ENCODE measurements around the gene TPI1. TPM values are rescaled to one million over a fixed set of nuclear protein-coding genes. Genes with fewer than 3 reads are reported as not detected.
"Not testable (repeated sequence)": the region's sequence is repeated elsewhere in the genome, so short reads cannot be mapped to it uniquely, and the experiment has no call there.

Gene TPI1
- total and polyA plus RNA-seq, 10 donors, result 218 to 471 (median 294) TPM

- DNase-seq, result no peak
- no peak overlapping the region for H3K27ac ChIP-seq
- H3K27me3 ChIP-seq (replicated peaks in 1 of 7), result no peaks in the 10 kb centered on the region
- no peak for TF ChIP-seq POLR2A (IDR thresholded peaks at IDR 0.05)
- no peak for TF ChIP-seq CTCF (IDR thresholded peaks at IDR 0.05 in 8 of 11, conservative IDR thresholded peaks at IDR 0.05 in 3 of 11)
- no peak for TF ChIP-seq POLR2AphosphoS5 (IDR thresholded peaks at IDR 0.05)
- H3K36me3 ChIP-seq, result peaks cover 0 to 39% (median 14%) of the 10 kb centered on the region in 6 donors
- intact Hi-C loops (cut with DNase I; ENCODE audit: low total_unique reads), result no loop called here
- 81 to 91% (median 86%) methylated on average over 22 of the region's 22 CpGs for WGBS, 5 donors
- H3K4me3 ChIP-seq, result no peak overlapping the region
- peaks cover 0 to 5% (median 0%) of the 10 kb centered on the region in 6 donors for H3K4me1 ChIP-seq
- H3K9me3 ChIP-seq, result no peaks in the 10 kb centered on the region
Observed at GRCh38 chr12:6884539-6884938, 17.2 kb downstream of the TPI1 start.

GRCh38 chr12:6886206-6886999 lies 19.1 kb downstream of the TPI1 start:
- H3K27ac ChIP-seq; H3K9me3 ChIP-seq; intact Hi-C loops (cut with DNase I; ENCODE audit: low total_unique reads); H3K4me3 ChIP-seq; DNase-seq; H3K27me3 ChIP-seq (replicated peaks in 1 of 7): not testable (repeated sequence)
- Histone ChIP-seq H3K36me3 (peaks cover 0 to 39% (median 14%) of the 10 kb centered on the region in 6 donors), H3K4me1 (peaks cover 0 to 15% (median 10%) of the 10 kb centered on the region in 6 donors)
- 63 to 74% (median 74%) methylated on average over 10 to 13 of the region's 15 CpGs for WGBS, 5 donors

GRCh38 chr12:6887460-6887859 lies 20.1 kb downstream of the TPI1 start:
- Histone ChIP-seq H3K36me3 (peaks cover 0 to 35% (median 14%) of the 10 kb centered on the region in 6 donors), H3K9me3 (no peaks in the 10 kb centered on the region), H3K27me3 (replicated peaks in 1 of 7) (no peaks in the 10 kb centered on the region), H3K4me1 (peaks cover 0 to 24% (median 16%) of the 10 kb centered on the region in 6 donors), H3K4me3 (no peak overlapping the region), H3K27ac (peak overlapping the region in 1 of 8 donors; percentile 38)
- no peak for TF ChIP-seq POLR2A (IDR thresholded peaks at IDR 0.05)
- TF ChIP-seq CTCF (IDR thresholded peaks at IDR 0.05 in 8 of 11, conservative IDR thresholded peaks at IDR 0.05 in 3 of 11), result no peak
- TF ChIP-seq POLR2AphosphoS5 (IDR thresholded peaks at IDR 0.05), result no peak
- 56 to 79% (median 67%) methylated on average over 8 of the region's 8 CpGs for WGBS, 5 donors
- no peak for DNase-seq
- intact Hi-C loops (cut with DNase I; ENCODE audit: low total_unique reads), result no loop called here

- H3K36me3 ChIP-seq, result peaks cover 0 to 26% (median 13%) of the 10 kb centered on the region in 6 donors
- H3K27ac ChIP-seq, result no peak overlapping the region
- H3K9me3 ChIP-seq, result no peaks in the 10 kb centered on the region
- H3K4me3 ChIP-seq, result no peak overlapping the region
- intact Hi-C loops (cut with DNase I; ENCODE audit: low total_unique reads), result no loop called here
- peaks cover 0 to 24% (median 16%) of the 10 kb centered on the region in 6 donors for H3K4me1 ChIP-seq
- H3K27me3 ChIP-seq (replicated peaks in 1 of 7), result no peaks in the 10 kb centered on the region
- no peak for DNase-seq
- WGBS, 5 donors, result 83 to 92% (median 90%) methylated on average over 2 of the region's 2 CpGs
- TF ChIP-seq POLR2A (IDR thresholded peaks at IDR 0.05), result no peak
- no peak for TF ChIP-seq CTCF (IDR thresholded peaks at IDR 0.05 in 8 of 11, conservative IDR thresholded peaks at IDR 0.05 in 3 of 11)
- no peak for TF ChIP-seq POLR2AphosphoS5 (IDR thresholded peaks at IDR 0.05)
Observed at GRCh38 chr12:6888360-6888759, 21.0 kb downstream of the TPI1 start.

- H3K4me1 ChIP-seq, result peaks cover 0 to 24% (median 16%) of the 10 kb centered on the region in 6 donors
- H3K9me3 ChIP-seq; H3K4me3 ChIP-seq; H3K27ac ChIP-seq; intact Hi-C loops (cut with DNase I; ENCODE audit: low total_unique reads); DNase-seq; H3K27me3 ChIP-seq (replicated peaks in 1 of 7): not testable (repeated sequence)
- H3K36me3 ChIP-seq, result peaks cover 0 to 22% (median 8%) of the 10 kb centered on the region in 6 donors
- WGBS, 5 donors, result 85 to 94% (median 89%) methylated on average over 7 of the region's 7 CpGs
Observed at GRCh38 chr12:6888794-6889193, 21.5 kb downstream of the TPI1 start.

GRCh38 chr12:6889775-6890573 lies 22.6 kb downstream of the TPI1 start:
- intact Hi-C loops (cut with DNase I; ENCODE audit: low total_unique reads); H3K27me3 ChIP-seq (replicated peaks in 1 of 7); H3K36me3 ChIP-seq; DNase-seq; H3K9me3 ChIP-seq: not testable (repeated sequence)
- WGBS, 5 donors, result 79 to 93% (median 87%) methylated on average over 21 of the region's 21 CpGs
- H3K4me3 ChIP-seq, result peak overlapping the region in 2 of 8 donors; percentile 46 to 64
- peaks cover 0 to 27% (median 16%) of the 10 kb centered on the region in 6 donors for H3K4me1 ChIP-seq
- peak overlapping the region; percentile 74 to 96 (median 91) for H3K27ac ChIP-seq
